Measurements from ENCODE around the gene FAT4.

FAT4 gene

GRCh38 chr4:125316791-125317524 lies 2.2 kb downstream of the FAT4 start:
- peak; percentile 35 for DNase-seq (ENCODE audit: low spot score)

GRCh38 chr4:125317525-125317877 lies 2.7 kb downstream of the FAT4 start:
- DNase-seq (ENCODE audit: low spot score): peak; percentile 69

GRCh38 chr4:125319311-125319710 lies 4.6 kb downstream of the FAT4 start:
- no peak for DNase-seq (ENCODE audit: low spot score)

GRCh38 chr4:125321709-125322365 lies 7.1 kb downstream of the FAT4 start:
- DNase-seq (ENCODE audit: low spot score): no peak

- peak; percentile 43 for DNase-seq (ENCODE audit: low spot score)
Measured at GRCh38 chr4:125322366-125322730, 7.6 kb downstream of the FAT4 start.

GRCh38 chr4:125323654-125324053 lies 8.9 kb downstream of the FAT4 start:
- DNase-seq (ENCODE audit: low spot score): no peak

GRCh38 chr4:125325733-125326132 lies 11.0 kb downstream of the FAT4 start:
- DNase-seq (ENCODE audit: low spot score): no peak

- DNase-seq (ENCODE audit: low spot score): no peak
Measured at GRCh38 chr4:125331116-125331515, 16.4 kb downstream of the FAT4 start.

GRCh38 chr4:125334926-125335325 lies 20.2 kb downstream of the FAT4 start:
- DNase-seq (ENCODE audit: low spot score): no peak

GRCh38 chr4:125338814-125339213 lies 24.1 kb downstream of the FAT4 start:
- no peak for DNase-seq (ENCODE audit: low spot score)

GRCh38 chr4:125344198-125344597 lies 29.4 kb downstream of the FAT4 start:
- DNase-seq (ENCODE audit: low spot score): no peak

GRCh38 chr4:125346616-125347015 lies 31.9 kb downstream of the FAT4 start:
- DNase-seq (ENCODE audit: low spot score): no peak

- DNase-seq (ENCODE audit: low spot score): no peak
Measured at GRCh38 chr4:125350470-125351135, 35.8 kb downstream of the FAT4 start.

- DNase-seq (ENCODE audit: low spot score): peak; percentile 37
Measured at GRCh38 chr4:125352521-125352920, 37.8 kb downstream of the FAT4 start.

- DNase-seq (ENCODE audit: low spot score): no peak
Measured at GRCh38 chr4:125353131-125353530, 38.4 kb downstream of the FAT4 start.

GRCh38 chr4:125355791-125356190 lies 41.0 kb downstream of the FAT4 start:
- DNase-seq (ENCODE audit: low spot score): no peak

GRCh38 chr4:125357675-125358074 lies 42.9 kb downstream of the FAT4 start:
- no peak for DNase-seq (ENCODE audit: low spot score)

GRCh38 chr4:125358453-125358852 lies 43.7 kb downstream of the FAT4 start:
- DNase-seq (ENCODE audit: low spot score): no peak

- DNase-seq (ENCODE audit: low spot score): no peak
Measured at GRCh38 chr4:125359363-125359762, 44.6 kb downstream of the FAT4 start.

GRCh38 chr4:125359960-125360634 lies 45.3 kb downstream of the FAT4 start:
- no peak for DNase-seq (ENCODE audit: low spot score)

GRCh38 chr4:125360727-125361126 lies 46.0 kb downstream of the FAT4 start:
- no peak for DNase-seq (ENCODE audit: low spot score)

Data from Ammon's horn (tissue), 1 donor.